ENCODE data around the gene TREM1.

- TF ChIP-seq POLR2AphosphoS5 (IDR thresholded peaks at IDR 0.05; ENCODE audit: insufficient read depth, low read depth, low read length) (no peak), POLR2A (IDR thresholded peaks at IDR 0.05; ENCODE audit: low read depth, low read length) (no peak), CTCF (IDR thresholded peaks at IDR 0.05; ENCODE audit: extremely low read depth in 1 of 2, insufficient read depth in 1 of 2, low read depth in 1 of 2, low read length in 2 of 2) (no peak), MYC (IDR thresholded peaks at IDR 0.05; ENCODE audit: low read depth, low read length) (no peak), EZH2 (IDR thresholded peaks at IDR 0.05; ENCODE audit: borderline replicate concordance, low read depth, low read length, severe bottlenecking) (no peak), JUN (IDR thresholded peaks at IDR 0.05; ENCODE audit: borderline replicate concordance, insufficient read depth, insufficient read length, low read depth) (no peak), GATA2 (IDR thresholded peaks at IDR 0.05; ENCODE audit: insufficient read depth, insufficient read length, low read depth, low read length) (no peak)
Observed at GRCh38 chr6:41280381-41281057, 6.0 kb downstream of the TREM1 start.

Data from endothelial cell of umbilical vein (primary cell).